ENCODE measurements around the gene PLEKHA6.

PLEKHA6 gene

GRCh38 chr1:204280099-204280961 lies 79.4 kb downstream of the PLEKHA6 start:
- H3K27ac ChIP-seq, result no peak overlapping the region
- TF ChIP-seq CTCF (conservative IDR thresholded peaks at IDR 0.05; ENCODE audit: low read depth), result no peak
- DNase-seq (ENCODE audit: low spot score), result no peak
- ChIA-PET POLR2A (ENCODE audit: low non-redundant PET) (no interaction called here), CTCF (interaction anchor here (0.7 to 0.9 kb wide), 3 partner anchors 42 to 76 kb away, joined by 3 to 6 read pairs (median 3); no protein-coding TSS in a partner anchor)

- ChIA-PET CTCF (interaction anchor here (0.6 to 0.8 kb wide), 3 partner anchors 9 to 107 kb away, joined by 3 read pairs; no protein-coding TSS in a partner anchor), POLR2A (ENCODE audit: low non-redundant PET) (no interaction called here)
- no peak overlapping the region for H3K27ac ChIP-seq
- no peak for TF ChIP-seq CTCF (conservative IDR thresholded peaks at IDR 0.05; ENCODE audit: low read depth)
- no peak for DNase-seq (ENCODE audit: low spot score)
These were observed 80.8 kb downstream of the PLEKHA6 start for GRCh38 chr1:204278958-204279357.

- TF ChIP-seq CTCF (conservative IDR thresholded peaks at IDR 0.05; ENCODE audit: low read depth), result no peak
- POLR2A ChIA-PET (ENCODE audit: low non-redundant PET), result no interaction called here
- CTCF ChIA-PET, result interaction anchor here (0.8 kb wide), 1 partner anchor 10 kb away, joined by 3 read pairs; no protein-coding TSS in a partner anchor
- DNase-seq (ENCODE audit: low spot score), result no peak
- no peak overlapping the region for H3K27ac ChIP-seq
These were observed 81.5 kb downstream of the PLEKHA6 start for GRCh38 chr1:204278251-204278650.

- no peak for TF ChIP-seq CTCF (conservative IDR thresholded peaks at IDR 0.05; ENCODE audit: low read depth)
These were observed 82.0 kb downstream of the PLEKHA6 start for GRCh38 chr1:204277563-204278219.

GRCh38 chr1:204275695-204276370 lies 83.9 kb downstream of the PLEKHA6 start:
- DNase-seq (ENCODE audit: low spot score), result no peak
- CTCF ChIA-PET, result interaction anchor here (0.7 to 1.2 kb wide), 3 partner anchors 8 to 32 kb away, joined by 3 to 7 read pairs (median 3); no protein-coding TSS in a partner anchor
- POLR2A ChIA-PET (ENCODE audit: low non-redundant PET), result no interaction called here
- no peak overlapping the region for H3K27ac ChIP-seq
- no peak for TF ChIP-seq CTCF (conservative IDR thresholded peaks at IDR 0.05; ENCODE audit: low read depth)

More at GRCh38 chr1:204277563-204278219, 82.0 kb downstream of the PLEKHA6 start:
- ChIA-PET POLR2A (ENCODE audit: low non-redundant PET) (no interaction called here), CTCF (interaction anchor here (0.6 to 1.6 kb wide), 3 partner anchors 71 to 86 kb away, joined by 3 to 5 read pairs (median 3); no protein-coding TSS in a partner anchor)
- no peak overlapping the region for H3K27ac ChIP-seq
- DNase-seq (ENCODE audit: low spot score), result no peak

- no peak overlapping the region for H3K27ac ChIP-seq
- ChIA-PET CTCF (no interaction called here), POLR2A (ENCODE audit: low non-redundant PET) (no interaction called here)
- TF ChIP-seq CTCF (conservative IDR thresholded peaks at IDR 0.05; ENCODE audit: low read depth), result no peak
- DNase-seq (ENCODE audit: low spot score), result no peak
These were observed 85.3 kb downstream of the PLEKHA6 start for GRCh38 chr1:204274446-204274845.
